Adrenal gland (tissue), 12 donors: ENCODE measurements around the gene CDK8. TPM values are rescaled to one million over a fixed set of nuclear protein-coding genes. Genes with fewer than 3 reads are reported as not detected.

ENCODE experiments used
- DNase-seq, 7 donors: peaks; one replicate each; pipeline ENCODE4 v3.0.0-alpha.2; 2019 to 2020
- H3K27ac ChIP-seq, 5 donors: fragments of 200-600 bp; sonication (generic) in 4 of 5; 1 replicate in 3 of 5; 2 replicates in 2 of 5; pipeline versions ENCODE4 v1.5.1 to v1.8.0; 2016 to 2020; ENCODE audit warnings: mild to moderate bottlenecking in 1 of 5
- H3K27me3 ChIP-seq: fragments of 200-600 bp; 2 replicates; pipeline ENCODE4 v1.8.0; 2021
- H3K36me3 ChIP-seq, 2 donors: fragments of 200-600 bp; replicated peaks in 1 of 2; 1 replicate in 1 of 2; 2 replicates in 1 of 2; pipeline versions ENCODE4 v1.5.1 to v1.8.0; 2018 to 2022
- H3K4me1 ChIP-seq, 2 donors: fragments of 200-600 bp; replicated peaks in 1 of 2; 1 replicate in 1 of 2; 2 replicates in 1 of 2; pipeline versions ENCODE4 v1.5.1 to v1.8.0; 2018 to 2021
- H3K4me3 ChIP-seq, 4 donors: fragments of 200-600 bp; sonication (generic) in 3 of 4; one replicate each; pipeline ENCODE4 v1.5.1; 2016 to 2018
- H3K9me3 ChIP-seq, 3 donors: fragments of 200-600 bp; sonication (generic) in 1 of 3; replicated peaks in 1 of 3; 1 replicate in 2 of 3; 2 replicates in 1 of 3; pipeline versions ENCODE4 v1.5.1 to v1.8.0; 2016 to 2021
- POLR2A ChIP-seq, 2 donors: fragments of 450-650 bp; IDR thresholded peaks; one replicate each; pipeline ENCODE4 v1.6.1; 2017; ENCODE audit warnings: antibody characterized with exemption in 2 of 2, mild to moderate bottlenecking in 2 of 2, moderate library complexity in 1 of 2
- WGBS, 4 donors: extraction: QIAGEN DNeasy Blood & Tissue Kit in 2 of 4; methylation state at CpG; one replicate each; pipeline versions ENCODE4 v1.1.5 to v1.1.7; 2013 to 2017; 5-methylcytosine and 5-hydroxymethylcytosine counted together
- intact Hi-C, 2 donors: fragments of 100-400 bp; cut with DNase I; formaldehyde crosslinking; loops; one replicate each; pipeline versions ENCODE4 v1.14.1 to v1.15.0; 2022 to 2023
- polyA plus RNA-seq, 3 donors: library from polyadenylated mRNA; stranded (reverse); fragments of 200-250 nt in 2 of 3; fragments of 350-450 nt in 1 of 3; fragmentation: Illumina TruSeq in 1 of 3; extraction: RNeasy Lipid Tissue Mini Kit (QIAGEN cat#74804) in 1 of 3; gene quantifications; one replicate each; pipeline ENCODE4 v1.2.3, GENCODE V29; 2013 to 2014
- total RNA-seq, 9 donors: library from RNA; depleted of rRNA in 4 of 9; stranded (reverse); fragments of >200 nt in 4 of 9; fragments of 120-200 nt in 1 of 9; fragmentation: NEBNext Ultra II Directional in 1 of 9; extraction: Animal tissue kit (Norgen Biotek cat#: 25700) in 1 of 9; gene quantifications; one replicate each; pipeline versions ENCODE4 v1.1.0 to v1.2.4, GENCODE V29; 2013 to 2023
- TF ChIP-seq, protein P1 (sequence below), 6 experiments: fragments of 450-650 bp in 4 of 6; fragments of 200-600 bp in 2 of 6; sonication (generic) in 1 of 6; IDR thresholded peaks; 1 replicate in 5 of 6; 2 replicates in 1 of 6; pipeline versions ENCODE4 v1.5.1 to v1.8.0; 2016 to 2021; ENCODE audit warnings: antibody characterized with exemption in 6 of 6, mild to moderate bottlenecking in 2 of 6, moderate library complexity in 1 of 6
- donor health status: healthy with polysubstance abuse.
- donor health status: Bipolar disorder and iron deficiency.
- donor health status: DM: yes; HTN: yes; CAD: no.
- donor health status: DM: no; HTN: no; CAD: no.
- donor health status: DM: no; HTN: no; CAD: no.
- donor health status: DM: yes; HTN: yes; CAD: no.

The CDK8 gene
- total and polyA plus RNA-seq, 12 donors, result 7.7 to 65.4 (median 11.3) TPM

DNA sequence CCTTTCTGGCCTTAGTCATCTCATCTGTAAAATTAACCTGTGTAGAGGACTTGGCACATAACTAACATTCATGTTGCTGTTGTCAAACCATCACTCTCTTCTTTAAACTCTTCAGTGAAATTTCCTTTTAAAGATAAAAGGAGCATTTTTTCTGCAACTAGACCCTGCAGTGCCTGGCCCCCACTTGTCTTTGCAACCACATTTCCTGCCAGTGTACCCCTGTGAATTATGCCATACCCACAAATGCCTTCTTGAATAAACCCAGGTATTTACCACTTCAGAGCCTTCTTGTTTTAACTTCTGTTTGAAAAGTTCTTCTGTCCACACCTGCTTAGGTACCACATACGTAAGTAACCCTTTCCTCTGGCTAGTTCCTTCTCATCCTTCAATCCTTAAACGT lies 118.8 kb downstream of the CDK8 start:
- H3K27ac ChIP-seq, result no peak overlapping the region
- DNase-seq, result no peak
- H3K9me3 ChIP-seq, result no peaks in the 10 kb centered on the region
- no peak overlapping the region for H3K4me3 ChIP-seq
- H3K36me3 ChIP-seq, result no peaks in the 10 kb centered on the region
- intact Hi-C loops, result no loop called here
- H3K4me1 ChIP-seq, result no peaks in the 10 kb centered on the region
- no peaks in the 10 kb centered on the region for H3K27me3 ChIP-seq
- TF ChIP-seq, protein P1, sequence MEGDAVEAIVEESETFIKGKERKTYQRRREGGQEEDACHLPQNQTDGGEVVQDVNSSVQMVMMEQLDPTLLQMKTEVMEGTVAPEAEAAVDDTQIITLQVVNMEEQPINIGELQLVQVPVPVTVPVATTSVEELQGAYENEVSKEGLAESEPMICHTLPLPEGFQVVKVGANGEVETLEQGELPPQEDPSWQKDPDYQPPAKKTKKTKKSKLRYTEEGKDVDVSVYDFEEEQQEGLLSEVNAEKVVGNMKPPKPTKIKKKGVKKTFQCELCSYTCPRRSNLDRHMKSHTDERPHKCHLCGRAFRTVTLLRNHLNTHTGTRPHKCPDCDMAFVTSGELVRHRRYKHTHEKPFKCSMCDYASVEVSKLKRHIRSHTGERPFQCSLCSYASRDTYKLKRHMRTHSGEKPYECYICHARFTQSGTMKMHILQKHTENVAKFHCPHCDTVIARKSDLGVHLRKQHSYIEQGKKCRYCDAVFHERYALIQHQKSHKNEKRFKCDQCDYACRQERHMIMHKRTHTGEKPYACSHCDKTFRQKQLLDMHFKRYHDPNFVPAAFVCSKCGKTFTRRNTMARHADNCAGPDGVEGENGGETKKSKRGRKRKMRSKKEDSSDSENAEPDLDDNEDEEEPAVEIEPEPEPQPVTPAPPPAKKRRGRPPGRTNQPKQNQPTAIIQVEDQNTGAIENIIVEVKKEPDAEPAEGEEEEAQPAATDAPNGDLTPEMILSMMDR (IDR thresholded peaks at IDR 0.05), result no peak
- TF ChIP-seq POLR2A (IDR thresholded peaks at IDR 0.05), result no peak
- WGBS, 4 donors, result 93 to 98% (median 95%) methylated on average over 2 of the region's 2 CpGs

DNA sequence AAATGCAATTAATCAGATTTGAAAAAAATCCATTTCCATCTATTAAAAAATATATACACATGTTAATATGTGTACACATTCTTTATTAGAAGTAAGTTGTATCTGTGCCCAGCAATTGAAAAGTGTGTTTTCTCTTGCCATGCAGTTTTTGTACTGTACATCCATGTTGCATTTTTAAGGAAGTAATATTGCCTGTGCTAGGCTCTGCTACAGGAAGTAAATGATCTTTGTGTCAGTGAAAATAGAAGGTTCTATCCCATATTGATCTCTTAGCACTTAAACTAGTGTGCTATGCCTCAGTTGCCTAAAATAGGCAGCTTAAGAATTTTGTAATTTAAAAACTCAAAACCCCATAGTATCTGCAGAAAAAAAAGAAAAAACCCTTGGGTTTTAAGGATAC lies 122.5 kb downstream of the CDK8 start:
- intact Hi-C loops, result no loop called here
- no peaks in the 10 kb centered on the region for H3K9me3 ChIP-seq
- TF ChIP-seq POLR2A (IDR thresholded peaks at IDR 0.05), result no peak
- TF ChIP-seq, protein P1 (IDR thresholded peaks at IDR 0.05), result no peak
- DNase-seq, result no peak
- H3K4me3 ChIP-seq, result no peak overlapping the region
- no peak overlapping the region for H3K27ac ChIP-seq
- H3K4me1 ChIP-seq, result peaks cover 0 to 12% of the 10 kb centered on the region in 2 donors
- no peaks in the 10 kb centered on the region for H3K36me3 ChIP-seq
- no peaks in the 10 kb centered on the region for H3K27me3 ChIP-seq

DNA sequence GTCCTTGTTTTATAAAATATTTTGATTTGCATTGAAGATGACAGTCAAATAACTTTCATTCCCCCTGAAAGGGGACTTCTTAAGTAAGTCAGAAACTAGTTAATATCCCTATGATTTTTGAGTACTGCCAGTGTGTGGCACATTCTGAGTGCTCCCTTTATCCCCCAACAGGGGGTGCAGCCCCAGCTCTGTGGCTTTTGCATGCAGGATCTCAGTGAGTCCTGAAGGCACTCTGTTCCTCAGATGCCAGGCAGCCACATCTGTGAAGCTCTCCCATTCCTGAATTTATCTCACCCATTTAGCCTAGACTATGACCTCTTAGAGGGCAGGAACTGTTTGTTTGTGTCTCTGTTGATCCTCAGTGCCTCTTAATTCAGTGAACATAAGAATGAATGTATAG lies 123.1 kb downstream of the CDK8 start:
- Histone ChIP-seq H3K4me1 (peaks cover 0 to 18% of the 10 kb centered on the region in 2 donors), H3K4me3 (no peak overlapping the region), H3K27me3 (no peaks in the 10 kb centered on the region), H3K9me3 (no peaks in the 10 kb centered on the region), H3K27ac (no peak overlapping the region), H3K36me3 (no peaks in the 10 kb centered on the region)
- intact Hi-C loops, result no loop called here
- TF ChIP-seq, protein P1 (IDR thresholded peaks at IDR 0.05), result peak in 3 of 6 experiments; percentile 21 to 26 (median 22)
- TF ChIP-seq POLR2A (IDR thresholded peaks at IDR 0.05), result no peak
- peak in 1 of 7 donors; percentile 8 for DNase-seq

DNA sequence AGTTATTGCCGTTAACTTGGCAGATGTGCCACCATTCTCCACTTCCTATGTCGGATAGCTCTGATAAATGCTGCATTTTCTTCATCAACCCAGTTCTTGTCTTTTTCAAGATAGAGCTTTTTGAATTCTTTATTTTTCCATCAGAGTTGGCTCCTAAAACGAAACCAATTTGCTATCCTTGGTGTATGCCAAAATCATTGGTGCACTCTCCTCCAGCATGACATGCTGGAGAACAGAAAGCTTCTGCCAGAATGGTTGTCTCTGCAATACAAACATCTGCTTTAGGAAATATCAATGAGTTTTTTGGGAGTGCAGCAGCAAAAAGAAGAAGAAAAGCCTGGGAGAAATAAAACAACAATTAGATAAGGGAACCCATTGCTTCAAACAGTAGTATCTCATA lies 124.2 kb downstream of the CDK8 start:
- no peak overlapping the region for H3K27ac ChIP-seq
- no peak for DNase-seq
- intact Hi-C loops, result no loop called here
- H3K27me3 ChIP-seq, result no peaks in the 10 kb centered on the region
- TF ChIP-seq POLR2A (IDR thresholded peaks at IDR 0.05), result no peak
- TF ChIP-seq, protein P1 (IDR thresholded peaks at IDR 0.05), result no peak
- H3K4me1 ChIP-seq, result peaks cover 0 to 18% of the 10 kb centered on the region in 2 donors
- no peak overlapping the region for H3K4me3 ChIP-seq
- 70 to 77% (median 75%) methylated on average over 3 of the region's 3 CpGs for WGBS, 4 donors
- no peaks in the 10 kb centered on the region for H3K36me3 ChIP-seq
- H3K9me3 ChIP-seq, result no peaks in the 10 kb centered on the region
